ENCODE results near the gene CNPPD1. TPM values are rescaled to one million over a fixed set of nuclear protein-coding genes. Genes with fewer than 3 reads are reported as not detected.

The CNPPD1 gene
- total RNA-seq, 1 experiment from 2014 or later = 22.8 TPM

GRCh38 chr2:219122202-219122980 lies 54.3 kb downstream of the CNPPD1 start:
- DNase-seq (ENCODE audit: low read depth) = no peak

Other genes with a start within 250 kb of the CNPPD1 start
- gene CDK5R2, start 217.3 kb downstream of the CNPPD1 start, total RNA-seq (2014; rRNA removed) = 0.17 and 0.38 TPM in 2 replicates
- gene FEV, start 191.7 kb downstream of the CNPPD1 start, total RNA-seq (2014; rRNA removed) = not detected in 2 replicates
- gene CRYBA2, start 183.5 kb downstream of the CNPPD1 start, total RNA-seq (2014; rRNA removed) = not detected in 2 replicates
- under 0.01 TPM in 1 of 2 replicates, not detected in the other for gene CFAP65, start 135.4 kb downstream of the CNPPD1 start, total RNA-seq (2014; rRNA removed)
- not detected in 2 replicates for gene IHH, start 116.0 kb downstream of the CNPPD1 start, total RNA-seq (2014; rRNA removed)
- 18.0 and 22.2 TPM in 2 replicates for gene NHEJ1, start 16.1 kb downstream of the CNPPD1 start, total RNA-seq (2014; rRNA removed)
- gene SLC23A3, start 6.9 kb downstream of the CNPPD1 start, total RNA-seq (2014; rRNA removed) = 0.06 TPM in 1 of 2 replicates, not detected in the other
- 70.3 and 88.3 TPM in 2 replicates for gene RETREG2, start 1.4 kb upstream of the CNPPD1 start, total RNA-seq (2014; rRNA removed)
- gene ZFAND2B, start 29.9 kb upstream of the CNPPD1 start, total RNA-seq (2014; rRNA removed) = 34.0 and 39.9 TPM in 2 replicates
- 22.7 and 23.5 TPM in 2 replicates for gene ABCB6, start 42.0 kb upstream of the CNPPD1 start, total RNA-seq (2014; rRNA removed)
- gene ATG9A, start 52.7 kb upstream of the CNPPD1 start, total RNA-seq (2014; rRNA removed) = 41.6 and 57.0 TPM in 2 replicates
- 26.3 and 30.1 TPM in 2 replicates for gene ANKZF1, start 52.9 kb upstream of the CNPPD1 start, total RNA-seq (2014; rRNA removed)
- 7.4 and 12.3 TPM in 2 replicates for gene GLB1L, start 68.5 kb upstream of the CNPPD1 start, total RNA-seq (2014; rRNA removed)
- gene STK16, start 68.6 kb upstream of the CNPPD1 start, total RNA-seq (2014; rRNA removed) = 22.3 and 27.1 TPM in 2 replicates
- gene TUBA4B, start 76.3 kb upstream of the CNPPD1 start, total RNA-seq (2014; rRNA removed) = not detected in 2 replicates
- 211 and 235 TPM in 2 replicates for gene TUBA4A, start 77.0 kb upstream of the CNPPD1 start, total RNA-seq (2014; rRNA removed)
- 21.5 and 28.3 TPM in 2 replicates for gene DNAJB2, start 102.4 kb upstream of the CNPPD1 start, total RNA-seq (2014; rRNA removed)
- 1.5 and 2.8 TPM in 2 replicates for gene PTPRN, start 132.5 kb upstream of the CNPPD1 start, total RNA-seq (2014; rRNA removed)
- not detected in 2 replicates for gene RESP18, start 155.8 kb upstream of the CNPPD1 start, total RNA-seq (2014; rRNA removed)
- gene DNPEP, start 211.0 kb upstream of the CNPPD1 start, total RNA-seq (2014; rRNA removed) = 55.0 and 63.7 TPM in 2 replicates
- gene DES, start 241.5 kb upstream of the CNPPD1 start, total RNA-seq (2014; rRNA removed) = 863 and 1,551 TPM in 2 replicates

All from LHCN-M2 (cell line).